Neural crest cell (in vitro differentiated cells): ENCODE data around the gene PER2. TPM values are rescaled to one million over a fixed set of nuclear protein-coding genes. Genes with fewer than 3 reads are reported as not detected.

Experiments used
- DNase-seq: peaks from one replicate; pipeline ENCODE4 v3.0.0; 2021; ENCODE audit warnings: low read depth, mixed read lengths, low spot score
- H3K27ac Mint-ChIP-seq: one replicate; pipeline ENCODE4 v1.8.0; 2021; ENCODE audit warnings: mild to moderate bottlenecking, mixed read lengths; ENCODE audit not compliant: unreplicated experiment
- H3K27me3 Mint-ChIP-seq: 2 replicates; pipeline ENCODE4 v1.8.0; 2021; ENCODE audit warnings: low read depth, mild to moderate bottlenecking, mixed read lengths
- H3K36me3 Mint-ChIP-seq: 2 replicates; pipeline ENCODE4 v1.8.0; 2021; ENCODE audit warnings: low read depth, mild to moderate bottlenecking, mixed read lengths
- H3K4me1 Mint-ChIP-seq: 2 replicates; pipeline ENCODE4 v1.8.0; 2021; ENCODE audit warnings: mixed read lengths
- H3K4me3 Mint-ChIP-seq: one replicate; pipeline ENCODE4 v1.8.0; 2021; ENCODE audit warnings: mild to moderate bottlenecking, mixed read lengths
- H3K9me3 Mint-ChIP-seq: 2 replicates; pipeline ENCODE4 v1.8.0; 2021; ENCODE audit warnings: mixed read lengths
- total RNA-seq: library from RNA; stranded (reverse); gene quantifications from 2 replicates; pipeline ENCODE4 v1.2.1, GENCODE V29; 2021
- TF ChIP-seq, protein P1 (sequence below): fragments of 200-600 bp; sonication (generic); conservative IDR thresholded peaks from 2 replicates; pipeline ENCODE4 v1.5.0; 2021; ENCODE audit warnings: antibody characterized with exemption, mild to moderate bottlenecking

PER2 gene
- total RNA-seq, 1 donor from 2014 or later: 8.6 TPM

GRCh38 chr2:238282861-238283738 is 5.3 kb downstream of the PER2 start:
- Mint-ChIP-seq H3K27me3 (no peaks in the 10 kb centered on the region), H3K9me3 (no peaks in the 10 kb centered on the region), H3K36me3 (no peaks in the 10 kb centered on the region), H3K4me3 (peak overlapping the region; percentile 10), H3K4me1 (peaks cover 46% of the 10 kb centered on the region), H3K27ac (no peak overlapping the region)
- TF ChIP-seq, protein P1, sequence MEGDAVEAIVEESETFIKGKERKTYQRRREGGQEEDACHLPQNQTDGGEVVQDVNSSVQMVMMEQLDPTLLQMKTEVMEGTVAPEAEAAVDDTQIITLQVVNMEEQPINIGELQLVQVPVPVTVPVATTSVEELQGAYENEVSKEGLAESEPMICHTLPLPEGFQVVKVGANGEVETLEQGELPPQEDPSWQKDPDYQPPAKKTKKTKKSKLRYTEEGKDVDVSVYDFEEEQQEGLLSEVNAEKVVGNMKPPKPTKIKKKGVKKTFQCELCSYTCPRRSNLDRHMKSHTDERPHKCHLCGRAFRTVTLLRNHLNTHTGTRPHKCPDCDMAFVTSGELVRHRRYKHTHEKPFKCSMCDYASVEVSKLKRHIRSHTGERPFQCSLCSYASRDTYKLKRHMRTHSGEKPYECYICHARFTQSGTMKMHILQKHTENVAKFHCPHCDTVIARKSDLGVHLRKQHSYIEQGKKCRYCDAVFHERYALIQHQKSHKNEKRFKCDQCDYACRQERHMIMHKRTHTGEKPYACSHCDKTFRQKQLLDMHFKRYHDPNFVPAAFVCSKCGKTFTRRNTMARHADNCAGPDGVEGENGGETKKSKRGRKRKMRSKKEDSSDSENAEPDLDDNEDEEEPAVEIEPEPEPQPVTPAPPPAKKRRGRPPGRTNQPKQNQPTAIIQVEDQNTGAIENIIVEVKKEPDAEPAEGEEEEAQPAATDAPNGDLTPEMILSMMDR: no peak
- DNase-seq: no peak

- Mint-ChIP-seq H3K4me3 (peak overlapping the region; percentile 44), H3K9me3 (no peaks in the 10 kb centered on the region), H3K27ac (no peak overlapping the region), H3K27me3 (no peaks in the 10 kb centered on the region), H3K36me3 (no peaks in the 10 kb centered on the region), H3K4me1 (peaks cover 37% of the 10 kb centered on the region)
- TF ChIP-seq, protein P1: no peak
- no peak for DNase-seq
These were observed 6.5 kb downstream of the PER2 start for GRCh38 chr2:238281826-238282480.

GRCh38 chr2:238280083-238280825 is 8.2 kb downstream of the PER2 start:
- Mint-ChIP-seq H3K27ac (no peak overlapping the region), H3K36me3 (no peaks in the 10 kb centered on the region), H3K4me1 (peaks cover 20% of the 10 kb centered on the region), H3K4me3 (no peak overlapping the region), H3K9me3 (no peaks in the 10 kb centered on the region), H3K27me3 (no peaks in the 10 kb centered on the region)
- TF ChIP-seq, protein P1: no peak
- DNase-seq: no peak

DNA sequence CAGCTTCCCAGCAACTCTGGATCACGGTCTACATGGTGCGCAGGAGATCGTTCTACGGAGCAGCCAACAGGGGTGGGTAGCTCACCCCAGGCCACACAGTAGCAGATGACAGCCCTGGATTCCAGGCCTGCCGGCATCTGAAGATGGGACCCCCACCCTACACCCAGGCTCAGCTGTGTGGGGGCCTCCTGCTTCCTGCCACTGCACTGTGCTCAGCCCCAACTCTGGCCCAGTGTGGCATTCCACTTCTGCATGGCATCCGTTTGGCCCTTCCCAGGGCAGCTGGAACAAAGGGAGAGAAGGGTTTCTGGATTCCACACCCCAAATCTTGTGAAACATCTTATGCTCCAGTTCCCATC is 9.1 kb downstream of the PER2 start:
- DNase-seq: no peak
- H3K27ac Mint-ChIP-seq: no peak overlapping the region
- no peak overlapping the region for H3K4me3 Mint-ChIP-seq
- peaks cover 11% of the 10 kb centered on the region for H3K4me1 Mint-ChIP-seq
- no peaks in the 10 kb centered on the region for H3K36me3 Mint-ChIP-seq
- TF ChIP-seq, protein P1: no peak
- no peaks in the 10 kb centered on the region for H3K9me3 Mint-ChIP-seq
- no peaks in the 10 kb centered on the region for H3K27me3 Mint-ChIP-seq

DNA sequence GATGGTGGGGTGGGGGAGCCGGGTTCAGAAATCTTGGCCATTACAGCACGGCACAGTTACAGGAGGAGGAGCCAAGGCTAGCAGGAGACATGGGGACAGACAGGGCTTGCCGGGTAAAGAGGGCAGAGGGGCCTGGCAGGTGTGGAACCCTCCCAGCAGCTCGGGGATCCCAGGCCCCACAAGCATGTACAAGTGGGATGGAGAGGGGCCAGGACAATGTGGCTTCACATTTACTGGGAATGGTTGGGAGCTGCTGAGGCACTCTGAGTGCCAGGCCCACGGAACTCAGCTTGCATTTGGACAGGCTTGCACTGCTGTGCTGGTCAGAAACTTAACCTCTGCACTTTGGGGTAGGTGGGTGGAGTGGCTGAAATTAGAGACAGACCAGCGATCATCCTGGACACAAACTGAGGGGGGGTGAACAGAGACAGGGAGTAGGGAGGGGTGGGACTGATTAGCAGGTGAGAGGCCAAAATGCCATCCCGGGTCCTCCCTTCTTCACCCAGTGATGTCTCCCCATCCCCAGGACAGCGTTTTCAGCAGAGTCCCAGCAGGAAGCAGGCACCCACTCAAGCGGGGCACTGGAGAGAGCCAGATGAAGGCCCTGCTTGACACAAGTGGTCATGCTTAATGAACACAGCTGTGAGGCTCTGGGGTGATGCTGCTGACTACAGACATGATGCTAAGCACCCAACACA is 9.6 kb downstream of the PER2 start:
- Mint-ChIP-seq H3K27me3 (no peaks in the 10 kb centered on the region), H3K27ac (peak overlapping the region; percentile 83), H3K9me3 (no peaks in the 10 kb centered on the region), H3K4me3 (peak overlapping the region; percentile 5), H3K36me3 (no peaks in the 10 kb centered on the region), H3K4me1 (peaks cover 11% of the 10 kb centered on the region)
- no peak for DNase-seq
- TF ChIP-seq, protein P1: no peak
